ENCODE data around the gene MORC4. TPM values are rescaled to one million over a fixed set of nuclear protein-coding genes. Genes with fewer than 3 reads are reported as not detected.
A peak's percentile ranks its signal among the peaks of the same experiment; 100 is the strongest.

The MORC4 gene
- total and polyA plus RNA-seq, 4 donors, result 12.8 to 26.4 (median 17.9) TPM

DNA sequence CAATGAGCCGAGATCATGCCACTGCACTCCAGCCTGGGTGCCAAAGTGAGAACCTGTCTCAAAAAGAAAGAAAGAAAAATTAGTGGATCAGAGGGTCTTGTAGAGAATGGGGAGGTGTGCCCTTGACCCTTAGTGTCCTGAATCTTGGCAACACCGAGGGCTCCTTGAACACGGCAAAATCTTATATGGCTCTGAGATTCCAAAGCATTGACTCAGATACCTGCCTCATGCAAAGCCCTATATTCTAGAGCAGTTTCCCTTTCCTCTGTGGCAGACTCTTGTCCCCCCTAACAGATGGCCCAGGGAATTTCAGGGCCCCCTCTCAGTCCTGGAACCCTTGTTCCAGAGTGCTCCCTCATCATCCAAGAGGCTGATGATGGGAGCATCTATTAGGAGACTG lies 73.0 kb downstream of the MORC4 start:
- no peaks in the 10 kb centered on the region for H3K4me1 ChIP-seq (ENCODE audit: control insufficient read depth, insufficient read depth, low read length)
- no peak overlapping the region for H3K27ac ChIP-seq (ENCODE audit: low read depth, low read length)
- no peak for DNase-seq (ENCODE audit: low read depth in 4 of 6, low spot score in 6 of 6)
- no peaks in the 10 kb centered on the region for H3K9me3 ChIP-seq (ENCODE audit: control insufficient read depth, insufficient read depth, low read length)
- peaks cover 4% of the 10 kb centered on the region for H3K27me3 ChIP-seq (ENCODE audit: control insufficient read depth, insufficient read depth, low read length)
- WGBS (ENCODE audit: insufficient coverage), result 91% methylated on average over 1 of the region's 3 CpGs
- H3K36me3 ChIP-seq (ENCODE audit: control insufficient read depth, insufficient read depth, low read length), result no peaks in the 10 kb centered on the region
- H3K4me3 ChIP-seq (ENCODE audit: low read depth, low read length), result no peak overlapping the region

DNA sequence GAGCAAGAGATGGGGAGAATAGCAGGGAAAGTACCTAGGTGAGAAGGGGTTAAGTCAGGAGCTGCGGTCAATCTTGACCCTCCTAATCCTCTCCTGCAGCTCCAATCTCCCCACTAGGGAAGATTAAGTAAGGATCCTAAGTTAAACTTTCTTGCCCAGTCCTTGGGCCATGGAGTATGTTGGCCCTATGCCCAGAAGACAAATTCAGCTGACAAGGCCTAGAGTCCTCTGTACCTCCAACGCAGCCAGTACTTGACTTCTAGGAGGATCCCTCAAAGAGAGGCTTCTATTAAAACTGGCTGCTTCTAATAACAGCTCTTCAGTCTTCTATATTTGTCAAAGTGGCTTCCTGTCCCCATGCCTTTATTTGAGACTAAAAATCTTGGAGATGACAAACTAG lies 78.4 kb downstream of the MORC4 start:
- no peaks in the 10 kb centered on the region for H3K9me3 ChIP-seq (ENCODE audit: control insufficient read depth, insufficient read depth, low read length)
- H3K4me3 ChIP-seq (ENCODE audit: low read depth, low read length), result no peak overlapping the region
- H3K27ac ChIP-seq (ENCODE audit: low read depth, low read length), result no peak overlapping the region
- 38% methylated on average over 1 of the region's 2 CpGs for WGBS (ENCODE audit: insufficient coverage)
- H3K36me3 ChIP-seq (ENCODE audit: control insufficient read depth, insufficient read depth, low read length), result no peaks in the 10 kb centered on the region
- peaks cover 20% of the 10 kb centered on the region for H3K27me3 ChIP-seq (ENCODE audit: control insufficient read depth, insufficient read depth, low read length)
- no peak for DNase-seq (ENCODE audit: low read depth in 4 of 6, low spot score in 6 of 6)
- H3K4me1 ChIP-seq (ENCODE audit: control insufficient read depth, insufficient read depth, low read length), result peaks cover 4% of the 10 kb centered on the region

DNA sequence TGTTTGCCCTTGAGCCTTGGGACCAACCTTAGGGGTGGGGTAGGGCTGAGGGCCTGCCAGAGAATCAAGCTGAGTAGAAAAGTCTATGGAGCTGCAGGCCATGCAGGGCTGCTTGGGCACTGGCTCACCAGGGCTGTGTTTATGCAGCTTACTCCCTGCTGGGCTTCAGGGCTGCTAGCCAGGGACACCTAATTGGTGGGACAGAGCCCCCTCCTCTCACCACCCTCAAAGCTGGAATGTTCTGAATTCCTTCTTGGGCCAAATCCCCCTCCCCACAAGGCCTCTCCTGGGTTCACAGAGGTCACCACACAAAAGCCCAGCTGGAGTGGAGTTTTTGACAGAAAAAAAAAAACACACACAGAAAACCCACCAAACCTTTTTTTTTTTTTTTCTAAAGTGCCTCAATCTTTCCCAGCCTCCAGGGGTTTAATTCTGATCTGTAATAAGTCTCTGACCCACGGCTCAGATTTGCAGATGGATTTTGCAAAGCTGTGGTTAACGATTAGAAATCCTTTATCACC lies 80.0 kb downstream of the MORC4 start, which contains the start of gene CLDN2:
Gene CLDN2, plus strand, starts transcription at position 471 of the 521 bp plus-strand sequence. CDS start 7,827 bp downstream, outside the sequence.
- peak in 1 of 6 donors; percentile 30 for DNase-seq (ENCODE audit: low read depth in 4 of 6, low spot score in 6 of 6)
- Histone ChIP-seq H3K36me3 (ENCODE audit: control insufficient read depth, insufficient read depth, low read length) (no peaks in the 10 kb centered on the region), H3K27ac (ENCODE audit: low read depth, low read length) (no peak within 1 kb of the TSS), H3K4me3 (ENCODE audit: low read depth, low read length) (no peak within 1 kb of the TSS), H3K9me3 (ENCODE audit: control insufficient read depth, insufficient read depth, low read length) (no peaks in the 10 kb centered on the region), H3K27me3 (ENCODE audit: control insufficient read depth, insufficient read depth, low read length) (peaks cover 22% of the 10 kb centered on the region), H3K4me1 (ENCODE audit: control insufficient read depth, insufficient read depth, low read length) (peaks cover 4% of the 10 kb centered on the region)
- no CpG with 5 or more reads among the region's 2 CpGs for WGBS (ENCODE audit: insufficient coverage)

DNA sequence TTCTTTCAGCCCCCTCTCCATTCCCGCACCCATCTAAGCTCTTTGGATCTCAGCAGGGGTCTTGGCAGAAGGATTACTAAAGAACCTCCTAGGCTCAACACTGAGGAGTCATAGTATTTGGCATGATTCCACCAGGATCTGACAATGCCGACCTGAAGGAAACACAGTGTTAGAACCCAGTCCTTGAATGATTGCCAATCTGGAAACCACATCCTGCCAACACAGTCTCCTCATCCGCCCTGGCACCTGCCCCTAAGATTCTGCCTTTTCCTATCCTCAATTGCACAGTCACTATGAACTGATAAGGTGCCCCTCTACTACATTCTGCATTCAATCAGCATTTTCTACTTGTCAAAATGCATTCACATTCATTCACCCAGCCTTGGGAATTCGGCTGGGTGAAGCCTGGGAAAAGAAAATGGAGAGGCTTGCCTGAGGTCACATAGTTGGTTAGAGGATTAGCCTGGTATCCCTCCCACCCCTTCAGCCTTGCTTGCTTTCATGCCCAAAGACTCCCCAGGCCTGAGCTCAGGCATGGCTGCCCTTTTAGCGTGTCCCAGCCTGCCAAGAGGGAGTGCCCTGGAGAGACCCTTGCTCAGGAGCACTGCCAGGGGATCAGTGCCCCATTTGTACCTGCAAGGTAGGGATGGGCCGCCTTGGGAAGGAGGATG lies 82.0 kb downstream of the MORC4 start:
- H3K27me3 ChIP-seq (ENCODE audit: control insufficient read depth, insufficient read depth, low read length), result peaks cover 22% of the 10 kb centered on the region

DNA sequence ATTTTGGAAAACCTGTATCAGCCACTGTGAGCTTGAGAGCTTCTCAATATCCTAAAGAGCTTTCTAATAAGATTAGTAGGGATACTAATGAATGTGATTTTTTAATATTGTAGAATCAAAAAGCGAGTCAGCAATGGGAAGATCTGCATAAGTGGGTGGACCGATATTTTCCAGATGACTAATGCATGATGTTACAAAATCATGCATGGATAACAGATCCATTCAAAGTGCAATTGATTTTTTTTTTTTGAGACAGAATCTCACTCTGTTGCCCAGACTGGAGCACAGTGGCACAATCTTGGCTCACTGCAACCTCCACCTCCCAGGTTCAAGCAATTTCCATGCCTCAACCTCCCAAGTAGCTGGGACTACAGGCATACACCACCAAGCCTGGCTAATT lies 87.1 kb downstream of the MORC4 start:
- Histone ChIP-seq H3K27me3 (ENCODE audit: control insufficient read depth, insufficient read depth, low read length) (peaks cover 25% of the 10 kb centered on the region), H3K4me1 (ENCODE audit: control insufficient read depth, insufficient read depth, low read length) (no peaks in the 10 kb centered on the region), H3K36me3 (ENCODE audit: control insufficient read depth, insufficient read depth, low read length) (no peaks in the 10 kb centered on the region), H3K4me3 (ENCODE audit: low read depth, low read length) (no peak overlapping the region), H3K27ac (ENCODE audit: low read depth, low read length) (no peak overlapping the region), H3K9me3 (ENCODE audit: control insufficient read depth, insufficient read depth, low read length) (no peaks in the 10 kb centered on the region)
- no peak for DNase-seq (ENCODE audit: low read depth in 4 of 6, low spot score in 6 of 6)
- 100% methylated on average over 1 of the region's 2 CpGs for WGBS (ENCODE audit: insufficient coverage)

More for the DNA sequence above, 82.0 kb downstream of the MORC4 start:
- DNase-seq (ENCODE audit: low read depth in 4 of 6, low spot score in 6 of 6), result no peak
- H3K36me3 ChIP-seq (ENCODE audit: control insufficient read depth, insufficient read depth, low read length), result no peaks in the 10 kb centered on the region
- no peak overlapping the region for H3K27ac ChIP-seq (ENCODE audit: low read depth, low read length)
- no peak overlapping the region for H3K4me3 ChIP-seq (ENCODE audit: low read depth, low read length)
- WGBS (ENCODE audit: insufficient coverage), result 45% methylated on average over 5 of the region's 6 CpGs
- H3K4me1 ChIP-seq (ENCODE audit: control insufficient read depth, insufficient read depth, low read length), result peaks cover 4% of the 10 kb centered on the region
- no peaks in the 10 kb centered on the region for H3K9me3 ChIP-seq (ENCODE audit: control insufficient read depth, insufficient read depth, low read length)

DNA sequence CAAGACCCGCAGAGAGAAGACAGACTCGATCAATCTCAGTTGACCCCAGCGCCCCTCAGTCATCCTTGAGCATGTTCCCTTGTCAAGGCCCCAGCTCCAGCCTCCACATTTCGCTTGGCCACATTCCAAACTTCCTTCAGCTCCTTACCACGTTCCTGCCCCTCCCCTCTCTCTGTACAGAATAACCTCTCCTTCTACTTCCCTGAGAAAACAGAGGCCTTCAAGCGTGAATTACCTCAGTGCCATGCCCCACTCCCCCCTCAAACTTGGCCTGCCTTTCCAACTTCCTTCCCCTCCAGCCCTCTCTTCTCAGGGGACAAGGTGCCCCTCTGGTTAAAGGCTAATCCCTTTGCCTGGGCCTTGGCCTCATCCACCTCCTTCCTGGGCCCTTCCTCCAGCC lies 93.7 kb downstream of the MORC4 start:
- DNase-seq (ENCODE audit: low read depth in 4 of 6, low spot score in 6 of 6), result no peak
- Histone ChIP-seq H3K9me3 (ENCODE audit: control insufficient read depth, insufficient read depth, low read length) (no peaks in the 10 kb centered on the region), H3K4me3 (ENCODE audit: low read depth, low read length) (no peak overlapping the region), H3K27ac (ENCODE audit: low read depth, low read length) (no peak overlapping the region), H3K4me1 (ENCODE audit: control insufficient read depth, insufficient read depth, low read length) (peaks cover 16% of the 10 kb centered on the region), H3K27me3 (ENCODE audit: control insufficient read depth, insufficient read depth, low read length) (peaks cover 20% of the 10 kb centered on the region), H3K36me3 (ENCODE audit: control insufficient read depth, insufficient read depth, low read length) (no peaks in the 10 kb centered on the region)
- 56% methylated on average over 6 of the region's 6 CpGs for WGBS (ENCODE audit: insufficient coverage)

DNA sequence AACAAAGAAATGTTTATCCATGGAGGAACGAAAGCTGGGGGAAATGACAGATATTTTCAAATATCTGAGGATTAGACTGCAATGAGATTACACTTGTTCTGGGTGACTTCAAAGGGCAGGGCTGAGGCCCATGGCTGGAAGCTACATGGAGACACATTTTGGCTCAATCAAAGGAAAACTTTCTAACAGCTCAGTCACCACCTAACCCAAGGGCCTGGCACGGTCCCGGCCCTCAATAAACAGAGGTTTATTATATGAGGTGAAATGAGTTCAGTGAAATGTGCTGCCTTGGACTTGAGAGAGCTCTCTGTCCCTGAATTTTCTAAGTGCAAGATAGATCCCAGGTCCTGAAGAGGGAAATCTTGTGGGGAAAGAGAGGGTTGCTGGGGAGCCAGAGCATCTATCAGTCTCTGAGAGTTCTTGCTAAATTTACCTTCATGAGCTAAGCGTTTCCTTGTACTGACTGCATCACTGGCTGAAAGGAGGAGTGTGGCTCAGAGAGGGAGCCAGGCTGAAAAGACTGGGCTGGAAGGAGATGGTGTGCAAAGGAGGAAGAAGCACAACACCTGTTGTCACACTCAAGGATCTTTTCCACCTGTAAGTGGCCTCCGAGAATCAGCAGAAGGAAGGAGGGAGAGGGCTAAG lies 94.8 kb downstream of the MORC4 start:
- WGBS (ENCODE audit: insufficient coverage), result 57% methylated on average over 1 of the region's 5 CpGs
- no peaks in the 10 kb centered on the region for H3K9me3 ChIP-seq (ENCODE audit: control insufficient read depth, insufficient read depth, low read length)
- no peak overlapping the region for H3K27ac ChIP-seq (ENCODE audit: low read depth, low read length)
- DNase-seq (ENCODE audit: low read depth in 4 of 6, low spot score in 6 of 6), result no peak
- no peaks in the 10 kb centered on the region for H3K36me3 ChIP-seq (ENCODE audit: control insufficient read depth, insufficient read depth, low read length)
- H3K4me1 ChIP-seq (ENCODE audit: control insufficient read depth, insufficient read depth, low read length), result peaks cover 16% of the 10 kb centered on the region
- peaks cover 20% of the 10 kb centered on the region for H3K27me3 ChIP-seq (ENCODE audit: control insufficient read depth, insufficient read depth, low read length)
- no peak overlapping the region for H3K4me3 ChIP-seq (ENCODE audit: low read depth, low read length)

DNA sequence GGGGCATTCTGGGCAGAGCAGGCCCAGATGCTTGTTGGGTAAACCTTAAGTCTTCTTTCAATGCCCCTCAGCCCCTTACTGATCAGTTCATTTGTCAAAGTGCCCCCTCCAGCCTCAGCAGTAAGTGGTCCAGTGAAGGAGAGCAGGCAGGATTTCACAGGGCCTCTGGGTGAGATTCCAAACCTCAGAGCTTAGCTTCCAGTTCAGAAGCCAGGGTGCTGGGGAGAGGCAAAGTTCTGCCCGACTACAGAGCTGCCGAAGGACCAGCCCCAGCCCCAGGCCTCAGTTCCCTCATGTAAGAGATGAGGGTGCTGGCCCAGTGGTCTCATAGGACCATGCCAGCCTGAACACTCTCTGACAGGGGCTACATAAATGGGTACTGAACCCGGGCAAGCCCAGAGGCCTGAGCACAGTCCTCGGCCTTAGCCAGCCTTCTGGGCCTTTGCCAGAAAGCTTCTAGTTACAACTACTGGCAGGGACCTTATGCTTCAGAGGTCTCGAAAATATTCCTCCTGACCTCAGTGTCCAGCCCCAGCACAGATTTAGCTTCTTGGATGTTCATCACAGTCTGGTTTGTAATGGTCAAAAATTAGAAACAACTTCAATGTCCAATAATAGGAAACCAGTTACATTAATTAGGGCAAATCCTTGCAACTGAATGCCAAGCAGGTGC lies 96.0 kb downstream of the MORC4 start:
- Histone ChIP-seq H3K36me3 (ENCODE audit: control insufficient read depth, insufficient read depth, low read length) (no peaks in the 10 kb centered on the region), H3K27me3 (ENCODE audit: control insufficient read depth, insufficient read depth, low read length) (peaks cover 14% of the 10 kb centered on the region), H3K4me1 (ENCODE audit: control insufficient read depth, insufficient read depth, low read length) (peaks cover 16% of the 10 kb centered on the region), H3K27ac (ENCODE audit: low read depth, low read length) (no peak overlapping the region), H3K4me3 (ENCODE audit: low read depth, low read length) (no peak overlapping the region), H3K9me3 (ENCODE audit: control insufficient read depth, insufficient read depth, low read length) (no peaks in the 10 kb centered on the region)
- WGBS (ENCODE audit: insufficient coverage), result 71% methylated on average over 4 of the region's 5 CpGs
- no peak for DNase-seq (ENCODE audit: low read depth in 4 of 6, low spot score in 6 of 6)

DNA sequence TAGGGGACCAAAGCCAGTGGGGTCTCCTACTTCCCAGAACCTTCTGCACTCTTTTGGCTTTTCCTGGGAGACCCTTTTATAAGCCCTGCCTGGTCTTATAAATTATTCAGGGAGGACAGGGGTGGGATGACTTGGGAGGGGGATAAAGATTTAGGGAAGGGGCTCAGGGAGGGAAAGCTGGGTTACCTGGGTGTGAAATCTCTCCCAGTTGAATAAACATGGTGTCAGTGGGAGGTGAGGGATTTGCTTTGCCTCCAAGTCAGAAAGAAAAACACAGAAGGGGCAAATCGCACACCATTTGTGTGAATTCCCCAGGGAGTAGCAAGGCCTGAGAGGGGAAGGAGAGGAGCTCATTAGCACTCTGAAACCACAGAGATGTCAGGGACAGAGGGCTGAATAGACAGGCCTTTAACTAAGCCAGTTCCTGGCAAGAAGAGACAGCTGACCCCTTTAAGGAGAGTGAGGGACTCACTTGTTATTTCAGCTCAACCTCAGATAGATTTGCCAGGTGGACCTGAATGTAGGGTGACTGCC lies 96.7 kb downstream of the MORC4 start, which contains the start of gene RIPPLY1:
Gene RIPPLY1, minus strand, starts transcription at position 51 of the 534 bp plus-strand sequence. CDS start 54 bp downstream, outside the sequence.
- DNase-seq (ENCODE audit: low read depth in 4 of 6, low spot score in 6 of 6), result no peak
- Histone ChIP-seq H3K27ac (ENCODE audit: low read depth, low read length) (no peak within 1 kb of the TSS), H3K4me1 (ENCODE audit: control insufficient read depth, insufficient read depth, low read length) (peaks cover 16% of the 10 kb centered on the region), H3K4me3 (ENCODE audit: low read depth, low read length) (no peak within 1 kb of the TSS), H3K9me3 (ENCODE audit: control insufficient read depth, insufficient read depth, low read length) (no peaks in the 10 kb centered on the region), H3K36me3 (ENCODE audit: control insufficient read depth, insufficient read depth, low read length) (no peaks in the 10 kb centered on the region), H3K27me3 (ENCODE audit: control insufficient read depth, insufficient read depth, low read length) (peaks cover 12% of the 10 kb centered on the region)
- 36% methylated on average over 1 of the region's 1 CpG for WGBS (ENCODE audit: insufficient coverage)

Measured in spinal cord (tissue), 10 donors.